RWPE1 (cell line): ENCODE results near the gene KRT9.
"Not testable (repeated sequence)": the region's sequence is repeated elsewhere in the genome, so short reads cannot be mapped to it uniquely, and the experiment has no call there.

Source experiments
- CTCF ChIA-PET: fragments of 350-600 bp; sonication (Branson Sonifier 250); formaldehyde crosslinking; extraction: SDS; loops from one replicate; lab custom pipeline; 2021; lab: Yijun Ruan, JAX
- POLR2A ChIA-PET: fragments of 400-600 bp; formaldehyde crosslinking; extraction: SDS; loops from one replicate; lab custom pipeline; 2020; ENCODE audit warnings: antibody characterized with exemption; ENCODE audit not compliant: low non-redundant PET; lab: Yijun Ruan, JAX
- DNase-seq: peaks from one replicate; pipeline ENCODE4 v3.0.0; 2012; ENCODE audit warnings: low spot score
- H3K27ac ChIP-seq: fragments of 450-650 bp; 2 replicates; pipeline ENCODE4 v1.5.1; 2017
- TF ChIP-seq, protein P1 (sequence below): fragments of 450-650 bp; conservative IDR thresholded peaks from 2 replicates; pipeline ENCODE4 v1.5.1; 2017; ENCODE audit warnings: low read depth, mild to moderate bottlenecking

KRT9 gene

GRCh38 chr17:41547378-41547841 is 24.4 kb downstream of the KRT9 start:
- TF ChIP-seq, protein P1, sequence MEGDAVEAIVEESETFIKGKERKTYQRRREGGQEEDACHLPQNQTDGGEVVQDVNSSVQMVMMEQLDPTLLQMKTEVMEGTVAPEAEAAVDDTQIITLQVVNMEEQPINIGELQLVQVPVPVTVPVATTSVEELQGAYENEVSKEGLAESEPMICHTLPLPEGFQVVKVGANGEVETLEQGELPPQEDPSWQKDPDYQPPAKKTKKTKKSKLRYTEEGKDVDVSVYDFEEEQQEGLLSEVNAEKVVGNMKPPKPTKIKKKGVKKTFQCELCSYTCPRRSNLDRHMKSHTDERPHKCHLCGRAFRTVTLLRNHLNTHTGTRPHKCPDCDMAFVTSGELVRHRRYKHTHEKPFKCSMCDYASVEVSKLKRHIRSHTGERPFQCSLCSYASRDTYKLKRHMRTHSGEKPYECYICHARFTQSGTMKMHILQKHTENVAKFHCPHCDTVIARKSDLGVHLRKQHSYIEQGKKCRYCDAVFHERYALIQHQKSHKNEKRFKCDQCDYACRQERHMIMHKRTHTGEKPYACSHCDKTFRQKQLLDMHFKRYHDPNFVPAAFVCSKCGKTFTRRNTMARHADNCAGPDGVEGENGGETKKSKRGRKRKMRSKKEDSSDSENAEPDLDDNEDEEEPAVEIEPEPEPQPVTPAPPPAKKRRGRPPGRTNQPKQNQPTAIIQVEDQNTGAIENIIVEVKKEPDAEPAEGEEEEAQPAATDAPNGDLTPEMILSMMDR, result no peak
- no peak for DNase-seq
- CTCF ChIA-PET, result interaction anchor here (1.3 to 4.5 kb wide), 8 partner anchors 27 to 691 kb away, joined by 8 to 57 read pairs (median 21); partner anchors contain the start of gene KRT15
- peak overlapping the region; percentile 98 for H3K27ac ChIP-seq
- POLR2A ChIA-PET, result interaction anchor here (0.5 kb wide), 1 partner anchor 71 kb away, joined by 4 read pairs; no protein-coding TSS in a partner anchor

DNA sequence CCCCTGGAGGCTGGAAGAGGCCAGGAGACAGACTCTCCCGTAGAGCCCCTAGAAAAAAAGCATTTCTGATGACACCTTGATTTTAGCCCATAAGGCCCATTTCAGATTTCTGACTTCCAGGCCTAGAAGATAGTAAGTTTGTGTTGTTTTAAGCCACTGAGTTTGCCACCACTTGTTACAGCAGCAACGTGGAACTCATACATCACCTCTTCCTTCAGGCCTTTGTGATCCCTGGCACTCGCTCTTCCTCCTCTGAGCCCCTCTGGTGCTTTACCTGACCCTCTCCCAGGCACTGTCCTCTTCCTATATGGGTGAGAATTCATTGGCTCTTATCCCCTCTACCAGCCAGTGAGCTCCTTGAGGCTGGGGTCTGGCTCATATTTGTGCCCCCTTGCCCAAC is 25.0 kb downstream of the KRT9 start:
- ChIA-PET POLR2A (no interaction called here), CTCF (interaction anchor here (3.3 to 4.5 kb wide), 2 partner anchors 101 to 120 kb away, joined by 24 to 51 read pairs; no protein-coding TSS in a partner anchor)
- no peak for DNase-seq
- H3K27ac ChIP-seq, result peak overlapping the region; percentile 98
- TF ChIP-seq, protein P1, result no peak

- TF ChIP-seq, protein P1, result no peak
- peak overlapping the region; percentile 98 for H3K27ac ChIP-seq
- CTCF ChIA-PET, result interaction anchor here (1.4 kb wide), 1 partner anchor 117 kb away, joined by 3 read pairs; no protein-coding TSS in a partner anchor
- POLR2A ChIA-PET, result no interaction called here
- DNase-seq, result no peak
Observed at GRCh38 chr17:41545829-41546410, 25.9 kb downstream of the KRT9 start.

DNA sequence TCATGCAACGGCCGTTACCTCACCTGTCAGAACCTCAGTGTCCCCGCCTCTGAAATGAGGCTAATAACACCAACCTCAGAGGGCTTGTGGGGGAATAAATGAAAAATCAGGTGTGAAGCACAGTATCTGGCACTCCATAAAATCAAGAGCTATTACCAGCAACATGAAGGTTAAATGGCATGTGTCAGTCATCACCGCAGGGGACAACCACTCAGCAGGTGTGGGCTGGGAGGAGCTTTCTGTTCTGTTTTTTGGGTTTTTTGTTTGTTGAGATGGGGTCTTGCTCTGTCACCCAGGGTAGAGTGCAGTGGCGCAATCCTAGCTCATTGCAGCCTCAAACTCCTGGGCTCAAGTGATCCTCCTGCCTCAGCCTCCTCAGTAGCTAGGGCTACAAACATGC is 26.9 kb downstream of the KRT9 start:
- ChIA-PET CTCF (interaction anchor here (0.6 to 1.4 kb wide), 2 partner anchors 118 to 414 kb away, joined by 3 to 4 read pairs; no protein-coding TSS in a partner anchor), POLR2A (no interaction called here)
- peak overlapping the region; percentile 63 for H3K27ac ChIP-seq
- DNase-seq, result no peak
- TF ChIP-seq, protein P1, result no peak

- TF ChIP-seq, protein P1, result no peak
- POLR2A ChIA-PET, result no interaction called here
- peak overlapping the region; percentile 63 for H3K27ac ChIP-seq
- CTCF ChIA-PET, result interaction anchor here (0.6 kb wide), 1 partner anchor 413 kb away, joined by 4 read pairs; no protein-coding TSS in a partner anchor
- DNase-seq, result no peak
Observed at GRCh38 chr17:41544491-41544892, 27.4 kb downstream of the KRT9 start.

DNA sequence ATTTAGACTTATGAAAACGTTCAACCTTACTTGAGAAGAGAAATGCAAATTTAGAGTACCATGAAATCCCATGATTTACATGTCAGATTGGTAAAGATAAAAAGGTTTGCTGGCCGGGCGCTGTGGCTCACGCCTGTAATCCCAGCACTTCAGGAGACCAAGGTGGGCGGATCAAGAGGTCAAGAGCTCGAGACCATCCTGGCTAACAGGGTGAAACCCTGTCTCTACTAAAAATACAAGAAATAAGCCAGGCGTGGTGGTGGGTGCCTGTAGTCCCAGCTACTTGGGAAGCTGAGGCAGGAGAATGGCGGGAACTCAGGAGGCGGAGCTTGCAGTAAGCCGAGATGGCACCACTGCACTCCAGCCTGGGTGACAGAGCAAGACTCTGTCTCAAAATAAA is 29.1 kb downstream of the KRT9 start:
- H3K27ac ChIP-seq, POLR2A ChIA-PET, DNase-seq, CTCF ChIA-PET: not testable (repeated sequence)

GRCh38 chr17:41542357-41542756 is 29.5 kb downstream of the KRT9 start:
- TF ChIP-seq, protein P1, result no peak
- POLR2A ChIA-PET, result no interaction called here
- DNase-seq, result no peak
- H3K27ac ChIP-seq, result no peak overlapping the region
- CTCF ChIA-PET, result no interaction called here
